ENCODE measurements around the gene COX11.

DNA sequence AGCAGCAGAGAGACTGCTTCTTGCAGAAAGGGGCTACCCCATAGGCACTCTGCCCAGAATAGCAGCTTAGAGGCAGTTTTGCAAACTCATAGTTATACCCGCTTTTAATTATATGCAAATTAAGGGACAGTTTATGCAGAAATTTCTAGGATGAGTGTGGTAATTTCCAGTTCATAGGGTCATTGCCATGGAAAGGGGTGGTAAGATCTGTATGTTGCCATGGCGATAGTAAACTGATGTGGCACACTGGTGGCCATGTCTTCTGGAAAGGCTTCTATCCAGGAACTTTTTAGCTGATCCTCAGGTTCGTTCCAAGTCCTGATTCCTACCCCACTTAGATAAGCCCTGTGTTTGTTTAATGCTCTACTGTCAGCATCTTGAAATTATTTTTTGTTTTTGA, 6.3 kb upstream of the COX11 start:
- TF ChIP-seq CTCF (conservative IDR thresholded peaks at IDR 0.05 in 1 of 2, IDR thresholded peaks at IDR 0.05 in 1 of 2; ENCODE audit: extremely low read depth in 1 of 2, insufficient read depth in 1 of 2, low read depth in 1 of 2, low read length in 2 of 2), result no peak
- no peak for TF ChIP-seq EZH2 (IDR thresholded peaks at IDR 0.05; ENCODE audit: borderline replicate concordance, low read length)
